MM.1S (cell line): ENCODE results near the gene STARD3.

Experiments
- DNase-seq: peaks from one replicate; pipeline ENCODE4 v3.0.0-alpha.2; 2015
- H2AFZ ChIP-seq: fragments of 300-600 bp; sonication (generic); 2 replicates; pipeline ENCODE4 v1.6.0; 2016; ENCODE audit warnings: antibody characterized with exemption, low read length
- H3F3A ChIP-seq: fragments of 300-600 bp; sonication (generic); 2 replicates; pipeline ENCODE4 v1.6.1; 2016; ENCODE audit warnings: mild to moderate bottlenecking, antibody characterized with exemption, low read length, moderate library complexity, mixed read lengths; ENCODE audit not compliant: insufficient read depth
- H3K27ac ChIP-seq: fragments of 300-600 bp; sonication (generic); 2 replicates; pipeline ENCODE4 v1.5.1; 2016; ENCODE audit warnings: mild to moderate bottlenecking, low read length
- H3K27me3 ChIP-seq: fragments of 300-600 bp; sonication (generic); replicated peaks from 2 replicates; pipeline ENCODE4 v1.6.0; 2016; ENCODE audit warnings: low read length; ENCODE audit not compliant: insufficient read depth
- H3K36me3 ChIP-seq: fragments of 300-600 bp; sonication (generic); replicated peaks from 2 replicates; pipeline ENCODE4 v1.6.1; 2016; ENCODE audit warnings: mild to moderate bottlenecking, low read length, mixed read lengths; ENCODE audit not compliant: insufficient read depth
- H3K4me1 ChIP-seq: fragments of 300-600 bp; sonication (generic); 2 replicates; pipeline ENCODE4 v1.6.1; 2016; ENCODE audit warnings: low read length, mixed read lengths
- H3K4me2 ChIP-seq: fragments of 300-600 bp; sonication (generic); 2 replicates; pipeline ENCODE4 v1.6.0; 2016; ENCODE audit warnings: low read depth, low read length
- H3K4me3 ChIP-seq: fragments of 300-600 bp; sonication (generic); 2 replicates; pipeline ENCODE4 v1.5.1; 2016; ENCODE audit warnings: low read length, mixed read lengths
- H3K79me2 ChIP-seq: fragments of 300-600 bp; sonication (generic); 2 replicates; pipeline ENCODE4 v1.6.1; 2016; ENCODE audit warnings: mixed run types, low read length, mixed read lengths
- H3K9ac ChIP-seq: fragments of 300-600 bp; sonication (generic); 2 replicates; pipeline ENCODE4 v1.6.1; 2016; ENCODE audit warnings: low read length, mixed read lengths
- H3K9me2 ChIP-seq: fragments of 300-600 bp; sonication (generic); replicated peaks from 2 replicates; pipeline ENCODE4 v1.6.1; 2016; ENCODE audit warnings: mild to moderate bottlenecking, low read length, mixed read lengths; ENCODE audit not compliant: insufficient read depth
- H3K9me3 ChIP-seq: fragments of 300-600 bp; sonication (generic); replicated peaks from 2 replicates; pipeline ENCODE4 v1.6.1; 2016; ENCODE audit warnings: mild to moderate bottlenecking, low read length, mixed read lengths; ENCODE audit not compliant: insufficient read depth
- H4K20me1 ChIP-seq: fragments of 300-600 bp; sonication (generic); 2 replicates; pipeline ENCODE4 v1.6.1; 2016; ENCODE audit warnings: mild to moderate bottlenecking, low read length, moderate library complexity, mixed read lengths; ENCODE audit not compliant: insufficient read depth
- CTCF ChIP-seq: fragments of 300-600 bp; sonication (generic); IDR thresholded peaks from 2 replicates; pipeline ENCODE4 v1.5.1; 2016; ENCODE audit warnings: antibody characterized with exemption, low read length, mixed read lengths
- EZH2 ChIP-seq: fragments of 300-600 bp; sonication (generic); optimal IDR thresholded peaks from 2 replicates; pipeline ENCODE3; 2017; ENCODE audit warnings: low read depth, mild to moderate bottlenecking, antibody characterized with exemption, low read length, mixed read lengths
- EZH2phosphoT487 ChIP-seq: fragments of 300-600 bp; sonication (generic); IDR thresholded peaks from 2 replicates; pipeline ENCODE4 v1.6.1; 2018; ENCODE audit warnings: antibody characterized with exemption, low read length

STARD3 gene

GRCh38 chr17:39655105-39655504 lies 18.2 kb downstream of the STARD3 start:
- Histone ChIP-seq H3K4me1 (no peaks in the 10 kb centered on the region), H3F3A (no peaks in the 10 kb centered on the region), H3K27me3 (no peaks in the 10 kb centered on the region), H3K4me3 (no peak overlapping the region), H2AFZ (no peak overlapping the region), H3K9me3 (no peaks in the 10 kb centered on the region), H3K9ac (no peak overlapping the region), H3K27ac (no peak overlapping the region), H4K20me1 (no peaks in the 10 kb centered on the region), H3K9me2 (no peaks in the 10 kb centered on the region), H3K79me2 (0 out of 2 replicates have a peak, but pooled peaks cover 10% of the 10 kb centered on the region), H3K4me2 (no peak overlapping the region), H3K36me3 (no peaks in the 10 kb centered on the region)
- DNase-seq: no peak
- TF ChIP-seq EZH2phosphoT487 (no peak), CTCF (no peak), EZH2 (no peak)

- H3K9ac ChIP-seq: no peak overlapping the region
- H3F3A ChIP-seq: no peaks in the 10 kb centered on the region
- H4K20me1 ChIP-seq: no peaks in the 10 kb centered on the region
- H3K27me3 ChIP-seq: no peaks in the 10 kb centered on the region
- H3K4me1 ChIP-seq: no peaks in the 10 kb centered on the region
- H3K4me2 ChIP-seq: no peak overlapping the region
- DNase-seq: no peak
- no peak overlapping the region for H3K4me3 ChIP-seq
- no peak overlapping the region for H3K27ac ChIP-seq
- TF ChIP-seq EZH2 (no peak), EZH2phosphoT487 (no peak), CTCF (no peak)
- H3K79me2 ChIP-seq: 0 out of 2 replicates have a peak, but pooled peaks cover 10% of the 10 kb centered on the region
- H3K9me3 ChIP-seq: no peaks in the 10 kb centered on the region
- no peaks in the 10 kb centered on the region for H3K36me3 ChIP-seq
- H3K9me2 ChIP-seq: no peaks in the 10 kb centered on the region
- no peak overlapping the region for H2AFZ ChIP-seq
Measured at GRCh38 chr17:39658346-39658745, 21.4 kb downstream of the STARD3 start.

- Histone ChIP-seq H3K27ac (no peak overlapping the region), H3K79me2 (0 out of 2 replicates have a peak, but pooled peaks cover 10% of the 10 kb centered on the region), H3K9me3 (no peaks in the 10 kb centered on the region), H3K36me3 (no peaks in the 10 kb centered on the region), H3K4me1 (no peaks in the 10 kb centered on the region), H2AFZ (no peak overlapping the region), H3K4me2 (no peak overlapping the region), H3K27me3 (no peaks in the 10 kb centered on the region), H3K9ac (no peak overlapping the region), H3F3A (no peaks in the 10 kb centered on the region), H4K20me1 (no peaks in the 10 kb centered on the region), H3K4me3 (no peak overlapping the region), H3K9me2 (no peaks in the 10 kb centered on the region)
- TF ChIP-seq CTCF (no peak), EZH2 (no peak), EZH2phosphoT487 (no peak)
- DNase-seq: no peak
Measured at GRCh38 chr17:39658760-39659159, 21.8 kb downstream of the STARD3 start.
